SU-DHL-6 (cell line): ENCODE measurements around the gene ZNF519.

ENCODE experiments used
- H2AFZ ChIP-seq: fragments of 200-600 bp; sonication (generic); 2 replicates; pipeline ENCODE4 v1.6.1; 2014; ENCODE audit warnings: low read depth, mild to moderate bottlenecking, moderate library complexity, mixed read lengths, antibody characterized with exemption, low read length; ENCODE audit not compliant: severe bottlenecking
- H3F3A ChIP-seq: fragments of 200-600 bp; shearing (Covaris generic); 2 replicates; pipeline ENCODE4 v1.6.0; 2016; ENCODE audit warnings: antibody characterized with exemption, mild to moderate bottlenecking; ENCODE audit not compliant: insufficient read depth
- H3K27ac ChIP-seq: fragments of 200-600 bp; sonication (generic); 2 replicates; pipeline ENCODE4 v1.5.1; 2016; ENCODE audit warnings: low read depth, mild to moderate bottlenecking, low read length, moderate library complexity, mixed read lengths
- H3K27me3 ChIP-seq: fragments of 200-600 bp; sonication (generic), shearing (Covaris generic); 2 replicates; pipeline ENCODE4 v1.6.0; 2014; ENCODE audit warnings: mild to moderate bottlenecking, low read length
- H3K36me3 ChIP-seq: fragments of 200-600 bp; sonication (generic); 2 replicates; pipeline ENCODE4 v1.6.1; 2014; ENCODE audit warnings: mild to moderate bottlenecking, low read length, mixed read lengths
- H3K4me2 ChIP-seq: fragments of 300-600, 200-600 bp; shearing (Covaris generic), sonication (generic); 2 replicates; pipeline ENCODE4 v1.6.0; 2014; ENCODE audit warnings: low read length, low read depth, mild to moderate bottlenecking; ENCODE audit not compliant: poor library complexity, severe bottlenecking
- H3K4me3 ChIP-seq: fragments of 200-600 bp; sonication (generic); 2 replicates; pipeline ENCODE4 v1.5.1; 2014; ENCODE audit warnings: antibody characterized with exemption, low read length, mild to moderate bottlenecking, mixed read lengths; ENCODE audit not compliant: insufficient read depth, poor library complexity, severe bottlenecking
- H3K79me2 ChIP-seq: fragments of 200-600 bp; sonication (generic); 2 replicates; pipeline ENCODE4 v1.6.1; 2014; ENCODE audit warnings: mild to moderate bottlenecking, low read length, moderate library complexity; ENCODE audit not compliant: insufficient read depth
- H3K9ac ChIP-seq: fragments of 200-600 bp; sonication (generic); 2 replicates; pipeline ENCODE4 v1.7.0; 2014; ENCODE audit warnings: mild to moderate bottlenecking, low read length
- H3K9me2 ChIP-seq: fragments of 200-600 bp; sonication (generic); replicated peaks from 2 replicates; pipeline ENCODE4 v1.6.1; 2014; ENCODE audit warnings: low read length; ENCODE audit not compliant: insufficient read depth
- H3K9me3 ChIP-seq: fragments of 200-600 bp; sonication (generic); 2 replicates; pipeline ENCODE4 v1.6.1; 2014; ENCODE audit warnings: low read length, mixed read lengths; ENCODE audit not compliant: insufficient read depth
- H4K20me1 ChIP-seq: fragments of 200-600 bp; sonication (generic); 2 replicates; pipeline ENCODE4 v1.6.1; 2014; ENCODE audit warnings: low read depth, mild to moderate bottlenecking, antibody characterized with exemption, low read length, moderate library complexity, mixed read lengths
- CTCF ChIP-seq: fragments of 200-600 bp; sonication (generic); IDR thresholded peaks from one replicate; pipeline ENCODE4 v1.5.1; 2017; ENCODE audit warnings: antibody characterized with exemption, mild to moderate bottlenecking, low read length, moderate library complexity; ENCODE audit not compliant: insufficient read depth, poor library complexity, severe bottlenecking
- EZH2phosphoT487 ChIP-seq: fragments of 200-600 bp; sonication (generic), shearing (Covaris generic); conservative IDR thresholded peaks from 2 replicates; pipeline ENCODE4 v1.6.1; 2018; ENCODE audit warnings: mild to moderate bottlenecking, antibody characterized with exemption, low read length, moderate library complexity, mixed read lengths

The ZNF519 gene

GRCh38 chr18:14074187-14074586 lies 58.0 kb downstream of the ZNF519 start:
- no peak overlapping the region for H3K9ac ChIP-seq
- no peaks in the 10 kb centered on the region for H4K20me1 ChIP-seq
- no peak overlapping the region for H3K27ac ChIP-seq
- H3K4me2 ChIP-seq = no peak overlapping the region
- H2AFZ ChIP-seq = no peak overlapping the region
- no peaks in the 10 kb centered on the region for H3K79me2 ChIP-seq
- no peaks in the 10 kb centered on the region for H3K9me2 ChIP-seq
- no peaks in the 10 kb centered on the region for H3F3A ChIP-seq
- no peaks in the 10 kb centered on the region for H3K27me3 ChIP-seq
- H3K9me3 ChIP-seq = no peaks in the 10 kb centered on the region
- H3K4me3 ChIP-seq = no peak overlapping the region
- no peaks in the 10 kb centered on the region for H3K36me3 ChIP-seq
- TF ChIP-seq CTCF (no peak), EZH2phosphoT487 (no peak)

- Histone ChIP-seq H2AFZ (no peak overlapping the region), H3K79me2 (no peaks in the 10 kb centered on the region)
Observed at GRCh38 chr18:14053661-14054060, 78.6 kb downstream of the ZNF519 start.

More at GRCh38 chr18:14053661-14054060, 78.6 kb downstream of the ZNF519 start:
- H3K27me3 ChIP-seq = no peaks in the 10 kb centered on the region
- H3F3A ChIP-seq = no peaks in the 10 kb centered on the region
- H3K27ac ChIP-seq = no peak overlapping the region
- H3K9me3 ChIP-seq = no peaks in the 10 kb centered on the region
- H3K36me3 ChIP-seq = no peaks in the 10 kb centered on the region
- no peaks in the 10 kb centered on the region for H3K9me2 ChIP-seq
- TF ChIP-seq CTCF (no peak), EZH2phosphoT487 (no peak)
- no peaks in the 10 kb centered on the region for H4K20me1 ChIP-seq
- no peak overlapping the region for H3K4me3 ChIP-seq
- H3K4me2 ChIP-seq = no peak overlapping the region
- no peak overlapping the region for H3K9ac ChIP-seq
